ENCODE results near the gene SALL3. TPM values are rescaled to one million over a fixed set of nuclear protein-coding genes. Genes with fewer than 3 reads are reported as not detected.

SALL3 gene
- total RNA-seq, 2 donors from 2014 or later = 3.0 to 40.8 TPM

DNA sequence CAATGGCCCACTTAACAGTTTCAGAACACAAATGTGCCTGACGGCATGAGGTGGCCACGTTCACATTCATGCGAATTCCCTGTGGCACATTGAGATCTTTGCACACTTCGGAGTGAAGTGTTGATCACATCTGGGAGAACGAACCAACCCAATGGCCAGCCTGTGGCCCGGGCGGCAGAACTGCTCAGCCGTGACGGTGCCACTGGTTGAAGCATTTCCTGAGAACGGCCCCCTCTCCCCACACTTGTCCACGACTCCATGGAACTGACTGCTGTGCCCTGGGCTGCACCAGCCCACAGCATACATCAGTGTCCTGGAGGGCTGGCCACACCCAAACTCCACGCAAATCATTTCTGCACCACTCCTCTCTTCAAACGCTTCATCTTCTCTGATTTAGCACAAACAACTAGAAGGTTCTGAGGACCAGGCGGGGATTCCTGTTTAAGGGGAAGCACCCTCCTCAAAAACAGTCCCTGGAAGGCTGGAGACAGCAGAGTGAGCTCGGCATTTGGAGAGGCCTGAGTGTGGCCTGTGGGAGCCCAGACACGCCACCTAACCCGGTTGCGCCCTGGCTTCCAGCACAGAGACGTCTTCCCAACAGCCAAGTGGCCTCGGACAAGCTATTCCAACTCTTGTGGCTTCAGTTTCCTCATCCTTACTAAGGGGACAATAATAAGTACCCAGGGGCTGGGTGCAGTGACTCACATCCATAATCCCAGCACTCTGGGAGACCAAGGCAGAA lies 9.9 kb upstream of the SALL3 start:
- no peaks in the 10 kb centered on the region for H3K36me3 ChIP-seq
- DNase-seq (ENCODE audit: low spot score) = no peak
- H3K4me3 ChIP-seq = no peak overlapping the region
- no peaks in the 10 kb centered on the region for H3K9me3 ChIP-seq
- H3K27me3 ChIP-seq (replicated peaks; ENCODE audit: insufficient read depth) = peaks cover 7% of the 10 kb centered on the region
- H3K27ac ChIP-seq = no peak overlapping the region
- intact Hi-C loops (cut with DNase I) = no loop called here
- H3K4me1 ChIP-seq (replicated peaks) = peaks cover 7% of the 10 kb centered on the region
- no peak for TF ChIP-seq POLR2AphosphoS5 (IDR thresholded peaks at IDR 0.05)
- TF ChIP-seq POLR2A (IDR thresholded peaks at IDR 0.05) = no peak
- TF ChIP-seq, protein P1, sequence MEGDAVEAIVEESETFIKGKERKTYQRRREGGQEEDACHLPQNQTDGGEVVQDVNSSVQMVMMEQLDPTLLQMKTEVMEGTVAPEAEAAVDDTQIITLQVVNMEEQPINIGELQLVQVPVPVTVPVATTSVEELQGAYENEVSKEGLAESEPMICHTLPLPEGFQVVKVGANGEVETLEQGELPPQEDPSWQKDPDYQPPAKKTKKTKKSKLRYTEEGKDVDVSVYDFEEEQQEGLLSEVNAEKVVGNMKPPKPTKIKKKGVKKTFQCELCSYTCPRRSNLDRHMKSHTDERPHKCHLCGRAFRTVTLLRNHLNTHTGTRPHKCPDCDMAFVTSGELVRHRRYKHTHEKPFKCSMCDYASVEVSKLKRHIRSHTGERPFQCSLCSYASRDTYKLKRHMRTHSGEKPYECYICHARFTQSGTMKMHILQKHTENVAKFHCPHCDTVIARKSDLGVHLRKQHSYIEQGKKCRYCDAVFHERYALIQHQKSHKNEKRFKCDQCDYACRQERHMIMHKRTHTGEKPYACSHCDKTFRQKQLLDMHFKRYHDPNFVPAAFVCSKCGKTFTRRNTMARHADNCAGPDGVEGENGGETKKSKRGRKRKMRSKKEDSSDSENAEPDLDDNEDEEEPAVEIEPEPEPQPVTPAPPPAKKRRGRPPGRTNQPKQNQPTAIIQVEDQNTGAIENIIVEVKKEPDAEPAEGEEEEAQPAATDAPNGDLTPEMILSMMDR (IDR thresholded peaks at IDR 0.05) = no peak
- 88% methylated on average over 20 of the region's 20 CpGs for WGBS

DNA sequence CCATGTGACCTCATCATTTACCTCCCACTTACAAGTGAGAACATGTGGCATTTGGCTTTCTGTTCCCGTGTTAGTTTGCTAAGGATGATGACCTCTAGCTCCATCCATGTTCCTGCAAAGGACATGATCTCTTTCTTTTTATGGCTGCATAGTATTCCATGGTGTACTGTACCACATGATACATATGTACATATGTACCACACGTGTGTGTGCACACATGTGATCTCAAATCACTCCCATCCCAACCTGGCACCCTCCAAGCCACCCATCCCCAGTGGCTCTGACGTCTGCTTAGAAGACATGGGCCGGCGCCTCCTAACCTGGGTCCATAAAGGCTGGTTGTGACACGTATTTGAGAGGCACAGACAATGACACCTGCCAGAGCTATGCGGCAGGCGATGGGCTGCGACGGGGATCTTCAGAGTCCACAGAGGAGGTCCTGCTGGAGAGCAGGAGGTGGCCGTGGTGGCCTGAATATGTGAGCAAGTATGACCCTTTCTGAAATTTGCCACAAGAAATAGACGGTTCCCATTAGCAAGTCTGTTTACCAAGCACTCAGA lies 8.8 kb upstream of the SALL3 start:
- 88% methylated on average over 12 of the region's 12 CpGs for WGBS
- DNase-seq (ENCODE audit: low spot score) = no peak
- no peak for TF ChIP-seq POLR2A (IDR thresholded peaks at IDR 0.05)
- TF ChIP-seq POLR2AphosphoS5 (IDR thresholded peaks at IDR 0.05) = no peak
- TF ChIP-seq, protein P1 (IDR thresholded peaks at IDR 0.05) = no peak

DNA sequence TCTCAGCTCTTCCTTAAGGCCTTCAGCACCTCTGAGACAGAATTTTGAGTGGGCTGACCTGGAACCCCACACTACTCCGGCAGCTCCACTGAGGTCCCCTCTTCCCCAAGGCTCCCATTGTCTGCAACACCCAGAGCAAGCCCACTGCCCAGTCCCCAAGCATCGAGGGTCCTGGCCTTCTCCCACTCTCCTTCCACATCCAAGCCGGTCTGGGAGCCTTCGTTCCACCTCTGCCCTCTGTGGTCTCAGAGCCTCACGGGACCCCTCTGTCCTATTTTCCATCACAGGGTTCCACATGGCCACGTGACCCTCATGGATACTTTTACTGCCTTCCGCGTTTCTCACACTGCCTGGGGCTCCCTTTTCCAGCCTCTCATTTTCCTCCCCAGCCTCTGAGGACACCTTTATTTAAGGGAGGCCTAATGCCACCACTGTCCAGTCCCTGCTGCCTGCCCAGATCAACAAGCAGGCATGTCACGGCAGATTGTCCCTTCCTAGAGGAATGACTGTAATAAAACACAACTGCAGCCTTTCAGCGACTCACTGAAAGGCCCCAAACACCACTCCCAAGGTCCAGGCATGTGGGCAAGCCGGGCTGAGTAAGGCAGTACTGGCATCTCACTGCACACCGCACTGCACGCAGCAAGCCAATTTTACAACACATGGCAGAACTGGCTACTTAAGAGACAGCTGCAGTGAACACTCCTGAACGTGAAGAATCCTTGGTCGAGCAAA lies 7.9 kb upstream of the SALL3 start:
- no peak overlapping the region for H3K27ac ChIP-seq
- H3K9me3 ChIP-seq = no peaks in the 10 kb centered on the region
- TF ChIP-seq POLR2AphosphoS5 (IDR thresholded peaks at IDR 0.05) (no peak), POLR2A (IDR thresholded peaks at IDR 0.05) (no peak)
- TF ChIP-seq, protein P1 (IDR thresholded peaks at IDR 0.05) = no peak
- H3K36me3 ChIP-seq = no peaks in the 10 kb centered on the region
- H3K27me3 ChIP-seq (replicated peaks; ENCODE audit: insufficient read depth) = peaks cover 7% of the 10 kb centered on the region
- intact Hi-C loops (cut with DNase I) = no loop called here
- no peak overlapping the region for H3K4me3 ChIP-seq
- 77% methylated on average over 15 of the region's 15 CpGs for WGBS
- no peak for DNase-seq (ENCODE audit: low spot score)
- H3K4me1 ChIP-seq (replicated peaks) = peaks cover 7% of the 10 kb centered on the region

More for the DNA sequence above, 8.8 kb upstream of the SALL3 start:
- intact Hi-C loops (cut with DNase I) = no loop called here
- H3K27ac ChIP-seq = no peak overlapping the region
- H3K27me3 ChIP-seq (replicated peaks; ENCODE audit: insufficient read depth) = peaks cover 7% of the 10 kb centered on the region
- no peaks in the 10 kb centered on the region for H3K36me3 ChIP-seq
- H3K4me1 ChIP-seq (replicated peaks) = peaks cover 7% of the 10 kb centered on the region
- no peak overlapping the region for H3K4me3 ChIP-seq
- no peaks in the 10 kb centered on the region for H3K9me3 ChIP-seq

DNA sequence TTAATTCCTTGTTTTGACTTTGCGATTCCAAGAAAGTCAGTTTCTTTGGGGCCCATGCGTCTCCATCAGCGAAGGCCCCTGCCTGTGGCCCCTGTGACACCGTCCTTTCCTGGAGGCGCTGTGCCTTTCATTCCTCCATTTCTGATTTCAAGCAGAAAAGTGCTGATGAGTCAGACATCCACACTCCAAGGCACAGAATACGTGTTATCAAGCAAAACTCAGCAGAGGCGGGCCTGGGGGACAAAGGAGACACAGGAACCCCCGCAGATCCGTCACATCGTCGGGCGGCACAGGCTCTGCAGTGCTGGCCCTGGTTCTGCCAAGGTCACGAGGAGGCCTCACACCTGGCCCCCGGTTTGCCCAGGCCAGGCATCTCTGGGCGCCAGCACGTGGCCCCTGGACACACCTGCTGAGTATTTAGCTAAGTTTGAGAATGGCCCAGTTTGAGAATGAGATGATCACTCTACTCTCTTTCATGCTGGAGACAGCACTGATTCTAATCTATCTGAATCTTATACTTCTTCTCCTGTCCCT lies 7.2 kb upstream of the SALL3 start:
- H3K4me3 ChIP-seq = no peak overlapping the region
- TF ChIP-seq, protein P1 (IDR thresholded peaks at IDR 0.05) = no peak
- TF ChIP-seq POLR2AphosphoS5 (IDR thresholded peaks at IDR 0.05) (no peak), POLR2A (IDR thresholded peaks at IDR 0.05) (no peak)
- H3K9me3 ChIP-seq = no peaks in the 10 kb centered on the region
- no peak for DNase-seq (ENCODE audit: low spot score)
- WGBS = 89% methylated on average over 16 of the region's 16 CpGs
- H3K27me3 ChIP-seq (replicated peaks; ENCODE audit: insufficient read depth) = peaks cover 7% of the 10 kb centered on the region
- peaks cover 7% of the 10 kb centered on the region for H3K4me1 ChIP-seq (replicated peaks)
- intact Hi-C loops (cut with DNase I) = no loop called here
- H3K27ac ChIP-seq = no peak overlapping the region
- no peaks in the 10 kb centered on the region for H3K36me3 ChIP-seq
